Suprapubic skin (tissue), 4 donors: Measurements from ENCODE around the gene EXD3.

Experiments used
- EP300 ChIP-seq: sonication (generic); formaldehyde crosslinking; IDR thresholded peaks from one replicate; pipeline ENCODE4 v1.6.1; 2017; ENCODE audit warnings: antibody characterized with exemption
- POLR2A ChIP-seq, 2 donors: fragments of 450-650 bp; IDR thresholded peaks; one replicate each; pipeline ENCODE4 v1.6.1; 2017; ENCODE audit warnings: antibody characterized with exemption in 2 of 2, mild to moderate bottlenecking in 2 of 2, moderate library complexity in 2 of 2
- POLR2AphosphoS5 ChIP-seq, 3 donors: sonication (generic); formaldehyde crosslinking; IDR thresholded peaks; one replicate each; pipeline ENCODE4 v1.6.1; 2017; ENCODE audit warnings: antibody characterized with exemption in 3 of 3
- TF ChIP-seq, protein P1 (sequence below), 2 donors: fragments of 200-600 bp in 1 of 2; fragments of 450-650 bp in 1 of 2; sonication (generic) in 1 of 2; IDR thresholded peaks; one replicate each; pipeline ENCODE4 v1.5.1; 2016 to 2019; ENCODE audit warnings: antibody characterized with exemption in 2 of 2, mild to moderate bottlenecking in 1 of 2, moderate library complexity in 1 of 2

DNA sequence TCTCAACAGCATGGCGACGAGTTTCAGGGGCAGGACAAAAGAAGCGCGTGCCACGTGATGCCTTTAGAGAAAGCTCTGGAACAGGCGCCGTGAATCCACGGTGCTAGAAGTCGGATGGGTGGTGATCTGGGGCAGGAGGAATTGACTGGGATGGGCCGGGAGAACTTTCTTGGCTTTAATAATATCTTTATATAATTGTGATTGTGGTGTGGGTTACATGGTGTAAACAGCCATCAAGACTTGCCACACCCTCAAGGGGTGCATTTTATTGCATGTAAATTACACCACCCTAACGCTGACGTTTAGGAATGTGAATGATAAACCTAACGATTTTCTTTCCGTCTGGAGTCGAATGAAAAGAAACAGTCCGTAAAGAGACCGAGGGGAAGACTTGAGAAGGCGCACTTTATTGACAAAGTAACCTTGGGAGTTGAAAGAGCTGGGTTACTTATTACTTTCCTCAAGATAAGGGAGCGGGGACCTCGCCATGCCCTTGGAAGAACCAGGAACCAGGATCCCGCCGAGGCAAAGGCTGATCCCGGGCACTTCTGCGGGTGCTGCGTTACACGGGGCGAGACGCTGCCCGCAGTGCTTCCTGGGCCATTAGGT lies 129.4 kb downstream of the EXD3 start:
- TF ChIP-seq POLR2A (IDR thresholded peaks at IDR 0.05) (no peak), POLR2AphosphoS5 (IDR thresholded peaks at IDR 0.05) (no peak), EP300 (no peak)
- TF ChIP-seq, protein P1, sequence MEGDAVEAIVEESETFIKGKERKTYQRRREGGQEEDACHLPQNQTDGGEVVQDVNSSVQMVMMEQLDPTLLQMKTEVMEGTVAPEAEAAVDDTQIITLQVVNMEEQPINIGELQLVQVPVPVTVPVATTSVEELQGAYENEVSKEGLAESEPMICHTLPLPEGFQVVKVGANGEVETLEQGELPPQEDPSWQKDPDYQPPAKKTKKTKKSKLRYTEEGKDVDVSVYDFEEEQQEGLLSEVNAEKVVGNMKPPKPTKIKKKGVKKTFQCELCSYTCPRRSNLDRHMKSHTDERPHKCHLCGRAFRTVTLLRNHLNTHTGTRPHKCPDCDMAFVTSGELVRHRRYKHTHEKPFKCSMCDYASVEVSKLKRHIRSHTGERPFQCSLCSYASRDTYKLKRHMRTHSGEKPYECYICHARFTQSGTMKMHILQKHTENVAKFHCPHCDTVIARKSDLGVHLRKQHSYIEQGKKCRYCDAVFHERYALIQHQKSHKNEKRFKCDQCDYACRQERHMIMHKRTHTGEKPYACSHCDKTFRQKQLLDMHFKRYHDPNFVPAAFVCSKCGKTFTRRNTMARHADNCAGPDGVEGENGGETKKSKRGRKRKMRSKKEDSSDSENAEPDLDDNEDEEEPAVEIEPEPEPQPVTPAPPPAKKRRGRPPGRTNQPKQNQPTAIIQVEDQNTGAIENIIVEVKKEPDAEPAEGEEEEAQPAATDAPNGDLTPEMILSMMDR (IDR thresholded peaks at IDR 0.05), result no peak
